GM18502 (cell line): ENCODE results near the gene ACSL6.

Source experiments
- ATAC-seq: cut with Tn5 transposase; IDR thresholded peaks from one replicate; pipeline ENCODE4 v1.9.1; 2021; ENCODE audit warnings: mild to moderate bottlenecking; ENCODE audit not compliant: unreplicated experiment, poor library complexity

ACSL6 gene

DNA sequence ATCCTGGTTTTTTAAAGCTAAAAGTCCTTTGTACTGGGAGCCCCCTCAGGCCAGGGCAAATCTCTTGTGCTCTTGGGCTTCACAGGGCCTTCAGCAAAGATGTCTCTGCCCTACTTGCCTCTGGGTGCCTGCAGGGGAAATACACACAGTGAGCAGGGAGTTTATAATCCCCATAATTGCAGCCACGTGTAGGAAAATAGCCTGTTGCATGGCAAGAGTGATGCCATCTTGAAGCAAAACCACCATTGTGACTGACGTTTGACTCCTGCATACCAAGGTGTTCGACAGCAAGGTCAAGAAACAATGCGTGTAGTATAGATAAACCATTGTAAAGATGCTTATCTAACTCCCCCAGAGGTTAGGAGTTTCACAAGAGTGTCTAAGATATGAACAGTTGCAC lies 37.6 kb upstream of the ACSL6 start:
- ATAC-seq, result no peak

DNA sequence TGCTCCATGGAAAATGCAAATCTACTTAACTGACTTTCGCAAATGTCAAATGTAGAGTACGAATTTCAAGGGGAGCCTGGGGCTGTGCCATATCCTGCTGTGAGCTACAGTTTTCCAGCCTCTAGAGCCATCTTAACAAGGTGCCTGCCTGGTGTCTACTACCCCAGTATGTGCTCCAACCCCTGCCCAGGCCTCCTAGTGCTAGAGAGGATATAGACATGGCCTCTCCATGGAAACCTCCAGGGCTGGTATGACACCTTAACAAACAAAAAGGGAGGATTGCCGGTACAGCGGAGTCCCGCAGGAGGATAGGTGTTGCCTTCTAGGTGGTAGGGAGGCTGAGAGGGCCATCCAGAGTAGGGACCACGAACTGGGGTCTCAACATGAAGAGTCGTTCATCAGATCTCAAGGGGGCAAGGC lies 35.4 kb upstream of the ACSL6 start:
- no peak for ATAC-seq

DNA sequence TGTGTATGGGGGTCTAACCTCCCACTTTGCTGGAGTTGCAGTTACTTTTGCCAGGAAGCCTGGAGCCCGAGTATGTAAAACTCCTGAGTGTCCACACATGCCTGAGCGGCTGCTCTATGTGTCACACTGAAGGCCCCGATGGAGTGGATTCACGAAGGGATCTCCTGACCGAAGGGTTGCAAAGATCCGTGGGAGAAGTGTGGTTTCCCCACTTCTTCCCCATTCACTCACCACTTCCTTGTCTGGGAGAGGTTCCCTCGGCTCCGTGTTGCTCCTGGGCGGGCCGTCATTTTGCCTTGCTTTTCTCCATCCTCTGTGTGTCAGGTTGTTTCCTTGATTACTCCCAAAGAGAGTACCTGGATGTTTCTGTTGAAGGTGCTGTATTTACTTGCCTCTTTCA lies 32.7 kb upstream of the ACSL6 start:
- no peak for ATAC-seq

DNA sequence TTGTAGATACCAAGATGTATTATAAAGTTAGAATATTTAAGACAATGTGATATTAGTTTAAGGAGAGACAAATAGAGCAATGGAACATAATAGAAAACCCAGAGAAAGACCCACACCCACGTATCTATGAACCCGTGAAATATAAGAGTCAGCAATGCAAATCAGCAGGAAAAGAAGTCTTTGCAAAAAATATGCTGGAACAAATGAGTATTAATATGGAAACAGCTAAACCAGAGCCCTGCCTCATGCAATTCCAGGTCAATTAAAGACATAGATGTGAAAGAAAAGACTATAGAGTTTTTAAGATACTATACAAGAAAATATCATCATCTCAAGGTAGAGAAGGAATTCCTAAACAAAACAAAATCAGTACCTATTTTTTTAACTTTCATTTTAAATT lies 25.9 kb upstream of the ACSL6 start:
- ATAC-seq, result no peak

DNA sequence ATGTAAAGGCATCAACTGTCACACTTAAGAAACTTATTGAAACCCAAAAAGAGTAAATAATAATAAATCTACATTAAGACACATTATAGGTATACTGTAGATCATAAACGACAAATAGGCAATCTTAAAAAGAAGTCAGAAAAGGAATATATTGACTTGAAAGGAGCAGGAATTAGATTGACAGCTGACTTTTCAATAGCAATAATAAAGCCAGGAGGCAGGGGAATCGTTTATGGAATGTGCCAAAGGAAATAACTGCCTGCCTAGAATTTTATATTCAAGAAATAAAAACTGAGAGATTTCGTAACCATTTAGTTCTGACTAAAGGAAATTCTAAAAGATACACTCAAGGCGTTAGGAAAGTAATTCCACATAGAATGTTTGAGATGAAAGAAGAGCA lies 21.7 kb upstream of the ACSL6 start:
- no peak for ATAC-seq

DNA sequence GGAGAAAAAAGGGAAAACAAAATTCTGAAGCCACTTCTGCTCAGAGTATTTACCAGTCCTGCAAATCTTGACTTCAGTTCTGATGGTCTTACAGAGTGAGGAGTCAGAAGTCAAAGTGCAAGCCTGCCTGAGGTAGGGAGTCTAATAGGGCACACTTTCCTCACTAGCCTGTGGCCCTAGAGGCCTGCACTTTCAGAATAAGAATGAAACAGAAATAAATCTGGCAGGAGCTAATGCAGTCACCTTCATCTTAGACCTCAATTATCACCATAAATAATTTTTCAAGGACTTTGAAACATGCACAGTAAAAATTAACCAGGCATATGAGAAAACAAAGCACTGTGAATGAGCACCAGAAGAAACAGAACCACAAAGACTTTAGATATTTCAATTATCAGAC lies 20.7 kb upstream of the ACSL6 start:
- ATAC-seq, result no peak

DNA sequence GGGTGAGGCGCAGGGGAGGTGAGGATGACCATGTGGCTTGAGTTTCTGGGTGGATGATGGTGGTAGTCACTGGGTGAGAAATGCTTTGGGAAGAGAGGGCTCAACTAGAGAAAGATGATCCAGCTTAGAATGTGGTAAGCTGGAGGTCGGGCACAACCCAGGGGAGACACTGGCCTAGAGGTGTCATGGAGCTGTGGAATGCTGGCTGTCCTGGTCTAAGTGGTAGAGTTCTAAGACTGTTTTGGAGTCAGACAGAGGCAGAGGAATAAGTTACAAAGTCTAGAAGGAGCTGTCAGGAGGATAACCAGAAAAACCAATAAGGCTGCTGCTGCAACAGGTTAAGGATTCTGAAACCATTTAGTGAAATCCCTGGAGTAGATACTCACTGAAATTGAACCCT lies 19.2 kb upstream of the ACSL6 start:
- no peak for ATAC-seq

DNA sequence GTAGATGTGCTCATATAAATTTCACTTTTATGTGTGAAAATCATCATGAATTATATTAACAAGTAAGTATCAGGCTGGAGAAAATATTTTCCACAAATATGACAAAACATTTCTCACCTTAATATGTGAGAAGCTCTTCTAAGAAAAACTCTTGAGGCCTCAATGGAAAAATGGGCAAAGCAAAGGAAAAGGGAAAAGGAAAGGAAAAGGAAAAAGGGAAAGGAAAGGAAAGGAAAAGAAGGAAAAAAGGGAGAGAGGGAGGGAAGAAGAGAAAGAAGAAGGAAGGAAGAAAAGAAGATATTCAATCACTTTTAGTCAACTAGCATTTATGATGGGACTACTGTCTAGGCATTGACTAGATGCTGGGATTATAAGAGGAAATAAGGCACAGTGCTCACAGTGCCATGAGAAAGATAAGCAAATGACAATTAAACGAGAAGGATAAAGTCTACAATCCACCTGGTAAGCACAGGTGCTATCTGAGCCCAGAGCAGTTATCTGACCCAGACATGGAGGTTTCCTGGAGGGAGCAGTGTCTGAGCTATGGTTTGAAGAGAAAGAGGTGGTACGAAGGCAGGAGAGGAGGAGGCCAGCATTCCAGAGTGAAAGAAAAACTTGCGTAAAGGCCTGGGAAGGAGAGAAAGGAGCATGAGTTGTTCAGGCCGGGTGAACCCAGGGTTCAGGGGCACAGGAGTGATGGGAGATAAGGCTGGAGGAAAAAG lies 18.3 kb upstream of the ACSL6 start:
- ATAC-seq, result no peak

DNA sequence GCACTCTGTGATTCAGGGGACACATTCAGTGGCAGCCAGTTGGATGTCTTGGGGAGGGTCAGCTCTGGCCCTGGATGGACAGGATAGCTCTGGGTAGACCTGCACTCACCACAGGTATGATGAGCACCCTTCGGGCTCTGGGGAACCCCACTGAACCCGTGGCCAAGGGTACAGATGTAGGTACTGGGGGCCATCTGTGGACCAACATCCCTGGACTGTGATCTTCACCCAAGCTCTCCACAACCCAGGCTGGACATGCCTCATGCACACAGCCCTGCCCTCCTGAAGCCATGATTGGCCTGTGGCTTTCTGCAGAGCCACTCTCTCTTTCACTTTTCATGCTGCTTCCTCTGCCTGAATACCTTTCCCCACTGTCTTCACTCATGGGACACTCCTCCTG lies 15.6 kb upstream of the ACSL6 start:
- peak; percentile 68 for ATAC-seq

DNA sequence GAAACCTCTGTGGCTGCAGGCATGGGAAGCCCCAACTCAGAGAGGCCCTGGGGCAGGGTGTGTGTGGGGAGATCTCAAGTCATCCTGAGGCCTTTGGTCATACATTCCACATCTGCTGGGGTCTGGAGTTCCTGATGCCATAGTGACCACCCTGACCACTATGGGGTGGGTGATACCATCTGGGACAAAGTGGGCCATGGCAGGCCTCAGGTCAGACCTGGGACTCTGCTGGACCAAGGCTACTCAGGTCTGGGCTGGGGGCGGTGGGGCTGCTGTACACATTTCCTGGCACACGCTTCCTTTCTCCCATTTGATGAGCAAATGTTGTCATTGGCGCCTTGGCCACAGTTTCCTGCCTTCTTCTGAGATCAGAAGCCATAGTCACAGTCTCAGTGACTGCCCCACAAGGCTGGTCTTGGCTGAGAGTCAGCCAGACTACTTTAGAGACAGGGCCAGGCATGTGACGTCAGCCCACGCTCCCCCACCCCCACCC lies 15.1 kb upstream of the ACSL6 start:
- ATAC-seq, result no peak

DNA sequence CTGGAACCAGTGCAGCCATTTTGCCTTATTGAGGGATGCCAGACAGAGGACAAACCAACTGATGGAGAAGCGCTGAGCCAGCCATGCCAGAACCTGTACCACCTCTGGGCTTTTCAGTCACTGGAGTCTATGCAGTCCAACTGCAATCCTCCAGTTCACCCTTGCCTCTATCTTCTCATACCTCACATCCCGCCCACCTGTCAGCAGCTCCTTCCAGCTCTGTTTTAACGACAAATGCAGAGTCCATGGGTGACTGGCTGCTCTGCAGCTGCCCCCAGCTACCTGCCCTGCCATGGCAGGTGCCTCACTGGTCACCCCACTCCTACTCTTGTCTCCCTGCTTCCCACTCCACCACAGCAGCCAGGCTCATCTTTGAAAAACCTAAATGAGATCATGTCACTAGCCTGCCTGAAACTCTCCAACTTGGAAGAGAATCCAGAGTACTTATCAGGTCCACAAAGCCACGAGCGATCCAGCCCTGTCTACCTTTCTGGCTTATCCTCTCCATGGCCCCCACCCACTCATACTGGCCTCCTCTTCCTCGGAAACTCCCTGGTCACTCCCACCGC lies 14.0 kb upstream of the ACSL6 start:
- no peak for ATAC-seq

DNA sequence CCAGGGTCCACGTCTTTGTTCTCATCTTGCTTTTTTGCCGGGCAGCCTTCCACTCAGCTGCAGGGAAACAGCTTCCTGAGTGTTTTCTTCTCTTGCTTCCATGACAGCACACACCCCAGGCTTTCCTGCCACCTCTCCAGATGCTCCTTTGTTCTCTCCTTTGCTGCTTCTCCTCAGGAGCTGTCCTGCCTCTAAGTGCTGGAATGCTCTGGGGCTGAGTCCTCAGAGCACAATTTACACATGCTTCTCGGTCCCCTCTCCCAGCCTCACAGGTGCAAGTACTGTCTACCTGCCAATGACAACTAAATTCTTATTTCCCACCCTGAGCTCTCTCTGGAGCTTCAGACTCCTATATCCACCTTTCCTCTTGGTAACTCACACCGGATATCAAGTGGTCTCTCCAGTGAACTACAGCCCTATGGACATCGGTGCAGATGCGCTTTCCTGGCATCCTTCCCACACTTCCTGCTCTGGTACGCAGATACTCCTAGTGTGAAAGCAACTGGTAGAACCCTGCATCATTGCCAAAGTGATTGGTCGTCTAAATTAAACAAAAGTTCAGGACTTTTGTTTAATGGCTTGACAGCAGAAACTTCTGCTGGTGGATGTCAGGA lies 13.4 kb upstream of the ACSL6 start:
- no peak for ATAC-seq

DNA sequence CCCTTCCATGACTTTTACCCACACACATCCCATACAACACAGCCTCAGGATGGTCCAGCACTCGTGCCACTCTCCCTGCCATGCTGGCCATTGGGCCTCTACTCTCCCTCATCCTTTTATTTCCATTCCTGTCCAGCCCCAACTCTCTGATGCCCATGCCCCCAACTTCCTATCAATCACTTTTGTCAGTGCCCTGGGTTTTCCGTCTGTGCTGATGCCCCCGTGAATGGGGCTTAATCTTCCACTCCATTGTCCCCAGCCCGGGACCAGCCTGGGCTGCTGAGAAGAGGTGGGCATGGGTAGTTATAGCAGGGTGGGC lies 12.6 kb upstream of the ACSL6 start:
- ATAC-seq, result no peak

DNA sequence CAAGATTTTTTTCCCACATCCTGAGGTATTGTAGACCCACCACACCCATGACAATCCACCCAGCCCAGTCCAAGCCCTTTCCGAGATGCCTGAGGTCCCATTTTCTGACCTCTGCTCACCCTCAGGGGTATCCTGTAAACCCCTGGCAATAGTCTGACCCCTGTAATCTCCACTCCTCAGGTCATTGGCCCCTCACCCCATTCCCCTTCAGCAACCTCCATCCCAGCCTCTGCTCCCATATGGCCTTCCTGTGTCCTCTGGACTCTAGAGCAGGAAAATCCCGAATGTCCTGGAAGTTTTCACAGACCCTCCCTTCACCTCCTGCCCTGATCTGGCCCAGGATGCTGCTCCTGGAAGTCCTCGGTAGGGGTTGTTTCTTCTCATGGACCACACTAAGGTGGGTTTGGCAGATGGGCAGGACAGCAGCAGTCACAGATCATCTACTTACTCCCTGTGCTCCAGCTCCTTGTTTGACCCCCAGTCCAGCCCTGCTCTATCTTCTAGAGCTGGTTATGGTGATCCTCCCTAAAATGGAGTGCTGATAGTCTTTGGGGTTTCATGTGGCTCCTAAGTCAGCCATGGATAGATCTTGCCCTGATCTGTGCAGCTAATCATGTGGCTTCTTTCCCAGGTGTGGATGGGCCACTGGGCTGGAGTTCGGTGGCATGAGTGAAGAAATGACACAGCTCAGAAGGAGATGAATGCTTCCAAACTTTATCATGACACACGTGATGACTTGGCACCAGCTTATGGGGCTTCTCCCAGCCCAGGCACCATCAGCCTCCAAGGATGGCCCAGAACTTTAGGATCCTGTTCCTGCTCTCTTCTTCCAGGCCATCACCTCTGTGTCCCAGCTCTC lies 12.0 kb upstream of the ACSL6 start:
- ATAC-seq, result no peak

DNA sequence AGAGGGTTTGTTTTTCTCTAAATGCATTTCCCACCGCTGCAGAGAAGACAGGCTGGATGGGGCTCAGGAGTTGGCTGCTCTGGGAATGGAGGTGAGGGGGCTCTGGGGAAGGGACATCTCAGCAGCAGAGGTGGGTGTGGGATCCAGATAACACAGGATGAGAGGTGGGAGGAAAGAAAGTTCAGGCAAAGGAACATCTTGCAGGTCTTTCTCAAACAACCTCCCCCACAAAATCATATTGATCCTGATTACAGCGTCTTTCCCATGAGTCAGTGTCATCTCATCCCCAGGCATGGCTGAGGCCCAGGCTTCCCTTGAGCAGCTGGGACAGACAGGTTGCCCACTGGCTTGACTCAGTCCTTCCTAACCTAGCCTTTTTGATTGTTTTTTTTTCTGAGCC lies 11.3 kb upstream of the ACSL6 start:
- no peak for ATAC-seq

DNA sequence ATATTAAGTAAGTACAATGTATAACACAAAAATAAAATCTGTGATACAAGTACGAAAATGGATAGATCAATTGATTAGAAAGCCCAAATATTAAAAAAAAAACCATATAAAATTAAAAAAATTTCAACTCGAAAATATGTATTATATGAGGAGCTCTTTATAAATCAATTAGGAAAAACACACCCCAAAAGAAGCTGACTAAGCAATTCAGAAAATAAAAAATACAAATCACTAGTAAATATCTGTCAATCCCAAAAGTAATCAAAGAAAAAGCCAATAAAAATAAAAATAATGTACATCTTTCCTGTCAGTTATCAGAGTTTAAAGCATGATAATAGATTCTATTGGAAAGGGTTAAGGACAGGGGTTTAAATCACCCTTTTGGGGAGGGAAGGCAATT lies 10.2 kb upstream of the ACSL6 start:
- ATAC-seq, result no peak

DNA sequence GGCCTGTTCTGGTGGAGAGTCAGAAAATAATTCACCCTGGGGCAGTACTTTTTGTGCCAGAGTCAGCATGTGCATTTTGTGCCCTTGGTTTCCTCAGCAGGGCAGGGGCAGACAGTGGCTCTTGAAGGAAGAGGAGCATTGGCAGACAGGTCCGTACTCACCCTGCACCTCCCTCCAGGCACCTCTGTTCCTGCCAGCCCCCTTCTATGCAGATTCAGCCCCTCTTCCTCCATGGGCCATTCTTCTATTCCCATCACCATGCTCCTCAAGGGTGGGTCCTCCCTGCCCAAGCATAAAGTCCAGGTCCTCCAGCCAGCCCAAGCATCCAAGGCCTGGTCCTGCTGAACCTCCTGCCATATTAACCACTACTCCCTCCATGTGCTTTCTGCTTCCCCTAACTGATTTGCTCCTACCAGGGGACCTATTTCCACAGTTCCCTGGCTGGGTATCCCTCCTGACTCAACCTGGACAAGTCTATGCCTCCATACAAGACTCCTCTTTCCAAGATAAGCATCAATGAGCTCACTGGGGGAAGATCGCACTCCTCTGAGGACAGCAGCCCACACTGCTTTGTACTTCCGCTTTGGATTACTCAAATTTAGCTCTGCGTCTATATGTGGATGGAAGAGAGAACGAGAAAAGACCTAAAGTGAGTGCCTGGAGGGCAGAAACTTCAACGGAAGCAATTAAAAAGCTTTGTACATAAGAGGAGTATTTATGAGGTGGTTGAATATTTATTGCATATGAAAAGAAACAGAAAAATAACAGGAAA lies 9.3 kb upstream of the ACSL6 start:
- ATAC-seq, result peak; percentile 26

DNA sequence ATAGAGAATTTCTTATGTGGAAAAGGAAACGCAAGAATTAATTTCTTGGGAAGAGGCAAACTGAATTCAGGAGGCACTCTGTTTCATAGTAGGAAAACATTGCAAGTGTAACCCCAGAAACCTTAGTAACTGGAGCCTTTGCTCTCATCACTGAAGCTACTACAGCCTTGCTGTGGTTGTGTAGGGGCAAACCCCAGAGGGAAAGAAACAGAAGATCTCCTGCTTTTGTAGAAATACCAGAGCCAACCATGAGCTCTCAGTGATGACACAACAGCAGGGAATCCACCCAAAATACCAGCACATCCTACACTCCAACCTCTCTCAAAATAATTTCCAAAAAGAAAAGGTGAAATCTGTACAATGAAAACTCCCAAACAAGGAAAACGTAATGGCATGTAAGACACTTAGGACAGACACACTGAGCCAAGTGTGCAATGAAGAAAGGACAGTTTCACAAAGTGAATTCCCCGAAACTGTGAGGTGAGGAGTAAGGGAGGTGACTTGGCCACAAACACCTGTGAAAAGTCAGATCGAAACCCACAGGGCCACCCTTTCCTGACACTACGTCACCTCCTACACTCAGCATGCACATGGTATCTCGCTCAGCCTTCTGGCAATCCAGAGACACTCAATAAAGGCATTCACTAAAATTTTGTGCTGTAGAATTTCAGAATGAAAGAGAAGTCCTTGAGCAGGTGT lies 8.5 kb upstream of the ACSL6 start:
- peak; percentile 98 for ATAC-seq

DNA sequence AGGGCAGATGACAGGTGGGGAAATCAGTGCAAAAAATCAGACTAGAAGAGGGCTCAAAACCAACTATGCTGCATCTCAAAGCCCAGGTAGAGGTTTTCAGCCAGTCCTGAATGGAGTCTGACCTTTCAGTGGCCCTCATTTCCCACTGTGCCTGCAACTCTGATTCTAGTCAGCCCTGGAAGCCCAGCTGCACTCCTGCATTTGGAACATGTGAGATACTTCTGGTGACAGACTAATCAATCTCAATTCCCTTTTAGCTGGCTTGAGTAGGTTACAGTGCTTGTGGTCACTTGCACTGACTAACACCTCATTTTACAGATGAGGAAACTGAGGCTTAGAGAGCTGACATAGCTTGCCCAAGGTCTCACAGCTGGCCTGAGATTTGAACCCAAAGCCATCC lies 7.9 kb upstream of the ACSL6 start:
- no peak for ATAC-seq
